ENCODE measurements around the gene CEP350.

DNA sequence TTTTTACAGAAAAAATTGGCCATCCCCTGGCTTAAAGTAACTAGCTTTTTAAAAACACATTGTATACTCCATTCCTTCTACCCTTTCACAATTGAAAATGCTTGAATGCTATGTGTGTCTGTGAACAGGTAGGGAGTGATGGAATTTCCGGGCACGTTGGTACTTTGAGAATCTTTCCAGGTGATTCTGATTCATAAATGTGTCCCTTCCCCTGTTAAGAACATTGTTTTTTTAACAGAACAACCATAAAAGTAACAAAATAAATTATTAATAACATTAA, 142.7 kb downstream of the CEP350 start:
- TF ChIP-seq, protein P1, sequence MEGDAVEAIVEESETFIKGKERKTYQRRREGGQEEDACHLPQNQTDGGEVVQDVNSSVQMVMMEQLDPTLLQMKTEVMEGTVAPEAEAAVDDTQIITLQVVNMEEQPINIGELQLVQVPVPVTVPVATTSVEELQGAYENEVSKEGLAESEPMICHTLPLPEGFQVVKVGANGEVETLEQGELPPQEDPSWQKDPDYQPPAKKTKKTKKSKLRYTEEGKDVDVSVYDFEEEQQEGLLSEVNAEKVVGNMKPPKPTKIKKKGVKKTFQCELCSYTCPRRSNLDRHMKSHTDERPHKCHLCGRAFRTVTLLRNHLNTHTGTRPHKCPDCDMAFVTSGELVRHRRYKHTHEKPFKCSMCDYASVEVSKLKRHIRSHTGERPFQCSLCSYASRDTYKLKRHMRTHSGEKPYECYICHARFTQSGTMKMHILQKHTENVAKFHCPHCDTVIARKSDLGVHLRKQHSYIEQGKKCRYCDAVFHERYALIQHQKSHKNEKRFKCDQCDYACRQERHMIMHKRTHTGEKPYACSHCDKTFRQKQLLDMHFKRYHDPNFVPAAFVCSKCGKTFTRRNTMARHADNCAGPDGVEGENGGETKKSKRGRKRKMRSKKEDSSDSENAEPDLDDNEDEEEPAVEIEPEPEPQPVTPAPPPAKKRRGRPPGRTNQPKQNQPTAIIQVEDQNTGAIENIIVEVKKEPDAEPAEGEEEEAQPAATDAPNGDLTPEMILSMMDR (IDR thresholded peaks at IDR 0.05), result no peak
- TF ChIP-seq POLR2A (IDR thresholded peaks at IDR 0.05) (no peak), POLR2AphosphoS5 (IDR thresholded peaks at IDR 0.05) (no peak), EP300 (IDR thresholded peaks at IDR 0.05) (no peak)
